Activated naive CD8-positive, alpha-beta T cell treated with anti-CD3 and anti-CD28 coated beads, Interleukin-2, amount 10 ng/mL, durations not matched to agents 7 days and 5 days (primary cell): ENCODE measurements around the gene NCK2. TPM values are rescaled to one million over a fixed set of nuclear protein-coding genes. Genes with fewer than 3 reads are reported as not detected.

Experiments
- ATAC-seq: fragments of 150-1000 bp; cut with Tn5 transposase; one replicate; pipeline ENCODE4 v1.10.0; 2021; ENCODE audit warnings: low read depth, moderate library complexity
- POLR2A ChIA-PET: fragments of 350-600 bp; sonication (Branson Sonifier 250); formaldehyde crosslinking; loops from one replicate; lab custom pipeline; 2021; ENCODE audit warnings: antibody characterized with exemption; lab: Charles Lee
- DNase-seq: peaks from one replicate; pipeline ENCODE4 v3.0.0; 2021
- H3K27ac Mint-ChIP-seq: one replicate; pipeline ENCODE4 v1.8.0; 2022; ENCODE audit warnings: mild to moderate bottlenecking, mixed read lengths
- H3K27me3 Mint-ChIP-seq: one replicate; pipeline ENCODE4 v1.8.0; 2022; ENCODE audit warnings: mild to moderate bottlenecking, moderate library complexity, mixed read lengths
- H3K36me3 Mint-ChIP-seq: one replicate; pipeline ENCODE4 v1.8.0; 2021; ENCODE audit warnings: mild to moderate bottlenecking, mixed read lengths
- H3K4me1 Mint-ChIP-seq: one replicate; pipeline ENCODE4 v1.8.0; 2021; ENCODE audit warnings: mixed read lengths
- H3K4me3 Mint-ChIP-seq: one replicate; pipeline ENCODE4 v1.8.0; 2022; ENCODE audit warnings: mild to moderate bottlenecking, moderate library complexity, mixed read lengths
- H3K9me3 Mint-ChIP-seq: one replicate; pipeline ENCODE4 v1.8.0; 2021; ENCODE audit warnings: mixed read lengths
- total RNA-seq, 2 experiments: library from RNA; stranded (reverse); gene quantifications; one replicate each; pipeline ENCODE4 v1.2.3, GENCODE V29; 2021

NCK2 gene
- total RNA-seq, 2 experiments from 2014 or later = 69.6 to 70.0 TPM

DNA sequence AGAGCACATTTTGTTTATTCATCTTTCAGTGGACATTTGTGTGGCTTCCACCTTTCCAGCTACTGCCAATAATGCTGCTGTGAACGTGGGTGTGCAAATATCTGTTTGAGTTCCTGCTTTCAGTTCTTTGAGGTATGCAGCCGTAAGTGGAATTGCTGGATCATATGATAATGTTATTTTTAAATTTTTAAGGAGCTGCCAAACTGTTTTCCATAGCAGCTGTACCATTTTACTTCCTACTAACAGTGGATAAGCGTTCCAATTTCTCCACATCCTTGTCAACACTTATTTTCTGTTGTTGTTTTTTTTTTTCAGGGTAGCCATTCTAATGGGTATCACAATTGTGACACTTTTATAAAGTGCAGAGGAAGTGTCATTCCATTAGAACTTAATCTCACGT is 162.5 kb downstream of the NCK2 start:
- Mint-ChIP-seq H3K27ac (no peak overlapping the region), H3K4me3 (no peak overlapping the region)

GRCh38 chr2:105909215-105909614 is 164.5 kb downstream of the NCK2 start:
- POLR2A ChIA-PET = no interaction called here
- peaks cover under 1% of the 10 kb centered on the region for H3K9me3 Mint-ChIP-seq
- peaks cover 4% of the 10 kb centered on the region for H3K4me1 Mint-ChIP-seq
- ATAC-seq (no peak), DNase-seq (no peak)
- H3K36me3 Mint-ChIP-seq = peaks cover 8% of the 10 kb centered on the region
- no peaks in the 10 kb centered on the region for H3K27me3 Mint-ChIP-seq
- H3K4me3 Mint-ChIP-seq = no peak overlapping the region
- H3K27ac Mint-ChIP-seq = no peak overlapping the region

More for the DNA sequence above, 162.5 kb downstream of the NCK2 start:
- no peak for DNase-seq
- Mint-ChIP-seq H3K9me3 (peaks cover 2% of the 10 kb centered on the region), H3K27me3 (no peaks in the 10 kb centered on the region), H3K36me3 (peaks cover 10% of the 10 kb centered on the region), H3K4me1 (peaks cover 4% of the 10 kb centered on the region)
- no peak for ATAC-seq
- POLR2A ChIA-PET = no interaction called here

DNA sequence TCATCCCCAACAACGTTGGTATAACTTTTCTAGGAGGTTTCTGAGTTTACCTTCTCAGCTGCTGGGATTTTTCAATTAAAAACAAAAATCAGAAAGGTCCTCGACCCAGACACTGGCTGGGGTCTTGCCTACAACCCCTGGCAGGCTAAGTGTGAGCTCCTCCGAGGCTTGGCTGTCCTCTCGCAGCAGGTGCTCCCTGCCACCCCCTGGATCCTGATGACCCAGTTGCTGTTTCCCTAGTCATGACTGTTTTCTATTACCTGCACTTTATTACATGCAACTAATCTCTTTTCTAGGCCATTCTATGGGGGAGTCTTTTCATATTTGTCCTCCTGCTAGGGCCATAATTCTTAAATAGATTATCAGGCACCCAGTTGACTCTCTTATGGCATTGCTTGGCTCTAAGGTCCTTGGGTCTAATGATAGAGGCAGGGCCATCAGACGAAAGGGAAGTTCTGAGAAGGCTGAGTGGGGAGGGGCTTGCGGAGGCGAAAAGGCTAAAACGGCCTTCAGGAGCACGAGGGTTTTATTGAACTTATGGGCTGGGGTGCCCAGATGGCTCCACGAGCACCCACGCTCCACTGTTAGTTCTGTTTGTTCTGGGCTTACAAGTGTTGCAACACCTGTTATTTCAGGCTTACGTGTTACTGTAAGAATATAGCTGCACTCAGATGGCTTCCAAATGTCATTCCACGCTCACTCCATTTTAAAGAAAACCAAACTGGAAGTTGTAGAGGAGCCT is 166.0 kb downstream of the NCK2 start:
- Mint-ChIP-seq H3K4me3 (no peak overlapping the region), H3K36me3 (peaks cover 11% of the 10 kb centered on the region), H3K4me1 (peaks cover 4% of the 10 kb centered on the region), H3K9me3 (peaks cover 5% of the 10 kb centered on the region), H3K27ac (no peak overlapping the region), H3K27me3 (no peaks in the 10 kb centered on the region)
- ATAC-seq = no peak
- no peak for DNase-seq
- POLR2A ChIA-PET = no interaction called here

- no peaks in the 10 kb centered on the region for H3K27me3 Mint-ChIP-seq
- H3K27ac Mint-ChIP-seq = no peak overlapping the region
- H3K4me3 Mint-ChIP-seq = no peak overlapping the region
- POLR2A ChIA-PET = no interaction called here
- H3K4me1 Mint-ChIP-seq = peaks cover 4% of the 10 kb centered on the region
- H3K9me3 Mint-ChIP-seq = peaks cover 5% of the 10 kb centered on the region
- H3K36me3 Mint-ChIP-seq = peaks cover 11% of the 10 kb centered on the region
- no peak for ATAC-seq
- DNase-seq = no peak
Observed at GRCh38 chr2:105911425-105911824, 166.7 kb downstream of the NCK2 start.

DNA sequence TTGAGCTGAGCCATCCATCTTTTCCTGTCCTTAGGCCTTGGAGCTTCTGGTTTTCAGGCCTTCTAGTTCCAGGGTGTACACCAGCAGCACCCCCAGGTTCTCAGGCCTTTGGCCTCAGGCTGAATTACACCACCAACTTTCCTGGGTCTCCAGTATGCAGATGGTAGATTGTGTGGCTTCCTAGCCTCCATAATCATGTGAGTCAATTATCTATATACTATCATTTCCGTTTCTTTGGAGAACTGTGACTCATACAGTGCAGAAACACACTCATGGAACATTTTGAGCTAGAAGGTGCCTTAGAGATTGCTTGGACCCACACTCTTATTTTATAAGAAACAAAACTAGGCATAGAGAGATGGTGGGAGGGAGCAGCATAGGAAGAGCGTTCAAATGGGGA is 167.4 kb downstream of the NCK2 start:
- H3K4me1 Mint-ChIP-seq = no peaks in the 10 kb centered on the region
- no peak overlapping the region for H3K4me3 Mint-ChIP-seq
- peaks cover 5% of the 10 kb centered on the region for H3K9me3 Mint-ChIP-seq
- H3K27ac Mint-ChIP-seq = no peak overlapping the region
- no peaks in the 10 kb centered on the region for H3K27me3 Mint-ChIP-seq
- no peak for DNase-seq
- H3K36me3 Mint-ChIP-seq = peaks cover 8% of the 10 kb centered on the region
- no peak for ATAC-seq
- POLR2A ChIA-PET = no interaction called here

DNA sequence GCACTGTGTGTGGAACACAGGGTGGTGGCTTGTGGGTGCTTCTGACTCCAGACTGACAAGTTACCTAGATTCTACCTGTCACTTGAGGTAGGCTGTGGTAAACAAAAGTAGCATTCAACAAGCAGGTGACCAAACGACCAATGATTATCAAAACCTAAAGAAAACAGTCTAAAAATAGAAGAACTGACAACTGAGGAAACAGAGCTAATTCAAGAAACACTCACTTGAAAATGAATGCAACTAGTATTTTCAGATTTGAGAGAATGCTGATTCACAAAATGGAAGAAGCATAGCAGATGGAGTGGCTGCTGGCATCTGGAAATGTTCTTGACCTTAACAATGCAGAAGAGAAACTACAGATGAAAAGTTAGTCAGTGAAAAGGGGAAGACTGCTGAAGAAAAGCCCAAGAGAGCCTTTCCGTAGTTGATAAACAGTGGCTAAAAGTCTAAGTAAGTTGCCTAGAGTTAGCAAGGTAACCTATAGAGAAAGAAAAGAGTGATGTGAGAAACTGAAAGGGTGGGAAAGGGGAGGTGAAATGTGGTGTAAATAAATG is 170.4 kb downstream of the NCK2 start:
- DNase-seq = no peak
- Mint-ChIP-seq H3K9me3 (peaks cover 5% of the 10 kb centered on the region), H3K4me1 (peaks cover 12% of the 10 kb centered on the region), H3K36me3 (peaks cover 6% of the 10 kb centered on the region), H3K27ac (no peak overlapping the region), H3K27me3 (no peaks in the 10 kb centered on the region), H3K4me3 (no peak overlapping the region)
- POLR2A ChIA-PET = no interaction called here
- no peak for ATAC-seq

GRCh38 chr2:105917226-105917625 is 172.5 kb downstream of the NCK2 start:
- ATAC-seq (no peak), DNase-seq (no peak)
- Mint-ChIP-seq H3K4me1 (peaks cover 14% of the 10 kb centered on the region), H3K9me3 (peaks cover 16% of the 10 kb centered on the region), H3K4me3 (no peak overlapping the region), H3K27me3 (no peaks in the 10 kb centered on the region), H3K27ac (no peak overlapping the region), H3K36me3 (peaks cover 14% of the 10 kb centered on the region)
- POLR2A ChIA-PET = interaction anchor here (1.1 kb wide), 1 partner anchor 10 kb away, joined by 4 read pairs; no protein-coding TSS in a partner anchor

DNA sequence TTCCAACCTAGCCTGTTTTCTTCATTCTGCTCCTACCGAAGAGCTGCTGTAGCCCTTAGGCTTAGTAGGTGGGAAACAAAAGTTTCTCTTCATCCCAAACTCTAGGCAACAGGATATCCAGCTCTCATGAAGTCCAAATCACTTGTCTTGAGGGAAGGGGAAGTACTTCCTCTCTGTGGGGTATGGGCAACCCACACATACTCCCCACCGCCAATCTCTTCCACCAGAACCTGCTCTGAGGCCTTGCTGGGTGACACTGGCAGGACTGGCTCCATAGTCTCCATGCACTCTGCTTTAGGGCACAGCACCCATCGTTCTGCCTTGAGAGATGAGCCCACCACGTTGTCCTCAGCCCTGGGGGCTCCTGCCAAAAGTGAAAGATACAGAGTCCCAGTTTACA is 173.0 kb downstream of the NCK2 start:
- Mint-ChIP-seq H3K4me3 (no peak overlapping the region), H3K9me3 (peaks cover 17% of the 10 kb centered on the region), H3K36me3 (peaks cover 15% of the 10 kb centered on the region), H3K27me3 (no peaks in the 10 kb centered on the region), H3K4me1 (peaks cover 14% of the 10 kb centered on the region), H3K27ac (peak overlapping the region; percentile 6)
- no peak for ATAC-seq
- DNase-seq = no peak
- POLR2A ChIA-PET = interaction anchor here (1.1 kb wide), 1 partner anchor 10 kb away, joined by 4 read pairs; no protein-coding TSS in a partner anchor

DNA sequence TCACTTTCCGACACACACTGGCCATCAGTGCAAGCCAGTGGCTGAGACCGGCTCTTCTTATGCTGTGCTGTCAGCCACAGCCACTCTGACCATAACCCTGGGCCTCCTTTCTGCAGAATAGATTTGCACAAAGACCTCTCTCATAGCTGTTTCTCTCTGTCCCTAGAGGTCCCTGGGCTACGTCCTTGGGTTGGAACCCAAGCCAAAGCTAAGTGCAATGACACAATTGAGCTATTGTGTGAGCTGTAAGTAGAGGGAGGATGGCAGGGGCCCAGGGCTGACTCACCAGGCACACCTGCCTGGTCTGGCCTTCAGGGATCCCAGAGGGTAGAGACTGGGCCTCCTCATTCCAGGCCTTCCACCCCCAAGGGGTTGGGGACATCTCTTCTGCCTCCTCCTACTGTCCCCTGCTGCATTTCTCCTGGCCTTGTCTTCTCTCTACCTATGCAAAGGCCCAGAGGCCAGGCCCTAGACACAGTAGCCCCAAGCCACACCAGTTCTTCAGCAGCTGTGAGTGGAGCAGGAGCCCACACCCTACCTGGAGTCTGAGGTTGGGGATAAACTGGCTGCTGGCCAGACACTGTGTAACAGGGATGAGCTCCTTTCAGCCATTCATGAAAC is 174.6 kb downstream of the NCK2 start:
- POLR2A ChIA-PET = interaction anchor here (1.4 kb wide), 1 partner anchor 8 kb away, joined by 3 read pairs; no protein-coding TSS in a partner anchor
- Mint-ChIP-seq H3K4me3 (no peak overlapping the region), H3K27ac (no peak overlapping the region), H3K9me3 (peaks cover 15% of the 10 kb centered on the region), H3K4me1 (peaks cover 14% of the 10 kb centered on the region), H3K36me3 (peaks cover 16% of the 10 kb centered on the region), H3K27me3 (no peaks in the 10 kb centered on the region)
- ATAC-seq (peak; percentile 10), DNase-seq (no peak)

GRCh38 chr2:105919826-105920225 is 175.1 kb downstream of the NCK2 start:
- no peak overlapping the region for H3K4me3 Mint-ChIP-seq
- POLR2A ChIA-PET = interaction anchor here (1.4 kb wide), 1 partner anchor 8 kb away, joined by 3 read pairs; no protein-coding TSS in a partner anchor
- H3K36me3 Mint-ChIP-seq = peaks cover 14% of the 10 kb centered on the region
- H3K4me1 Mint-ChIP-seq = peaks cover 16% of the 10 kb centered on the region
- DNase-seq (no peak), ATAC-seq (peak; percentile 30)
- H3K27me3 Mint-ChIP-seq = no peaks in the 10 kb centered on the region
- peaks cover 14% of the 10 kb centered on the region for H3K9me3 Mint-ChIP-seq
- H3K27ac Mint-ChIP-seq = no peak overlapping the region

GRCh38 chr2:105924271-105924670 is 179.6 kb downstream of the NCK2 start:
- peaks cover 14% of the 10 kb centered on the region for H3K36me3 Mint-ChIP-seq
- ATAC-seq = no peak
- peaks cover 12% of the 10 kb centered on the region for H3K9me3 Mint-ChIP-seq
- no peaks in the 10 kb centered on the region for H3K27me3 Mint-ChIP-seq
- no peak overlapping the region for H3K4me3 Mint-ChIP-seq
- H3K27ac Mint-ChIP-seq = peak overlapping the region; percentile 62
- H3K4me1 Mint-ChIP-seq = peaks cover 36% of the 10 kb centered on the region
- POLR2A ChIA-PET = interaction anchor here (1.1 kb wide), 1 partner anchor 127 kb away, joined by 3 read pairs; no protein-coding TSS in a partner anchor
- DNase-seq = no peak

DNA sequence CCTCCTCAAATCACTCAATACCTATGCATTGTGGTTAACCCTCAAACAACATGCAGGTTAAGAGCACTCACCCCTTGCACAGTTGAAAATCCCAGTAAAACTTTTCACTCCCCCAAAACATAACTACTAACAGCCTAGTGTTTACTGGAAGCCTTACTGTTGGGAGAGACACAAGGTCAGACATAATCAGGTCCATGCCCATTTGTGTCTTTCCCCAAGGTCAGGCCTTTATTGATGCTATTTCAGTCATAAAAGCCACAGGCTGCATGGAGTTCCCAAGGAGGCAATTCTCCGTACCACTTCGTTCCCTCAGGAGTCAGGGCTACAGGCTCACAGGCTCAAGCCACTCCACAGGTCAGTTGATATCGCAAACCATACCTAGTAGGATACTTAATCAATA is 180.2 kb downstream of the NCK2 start:
- H3K36me3 Mint-ChIP-seq = peaks cover 14% of the 10 kb centered on the region
- H3K4me3 Mint-ChIP-seq = no peak overlapping the region
- DNase-seq (no peak), ATAC-seq (no peak)
- no peaks in the 10 kb centered on the region for H3K27me3 Mint-ChIP-seq
- POLR2A ChIA-PET = interaction anchor here (1.1 kb wide), 1 partner anchor 128 kb away, joined by 3 read pairs; no protein-coding TSS in a partner anchor
- peaks cover 40% of the 10 kb centered on the region for H3K4me1 Mint-ChIP-seq
- peaks cover 12% of the 10 kb centered on the region for H3K9me3 Mint-ChIP-seq
- no peak overlapping the region for H3K27ac Mint-ChIP-seq

DNA sequence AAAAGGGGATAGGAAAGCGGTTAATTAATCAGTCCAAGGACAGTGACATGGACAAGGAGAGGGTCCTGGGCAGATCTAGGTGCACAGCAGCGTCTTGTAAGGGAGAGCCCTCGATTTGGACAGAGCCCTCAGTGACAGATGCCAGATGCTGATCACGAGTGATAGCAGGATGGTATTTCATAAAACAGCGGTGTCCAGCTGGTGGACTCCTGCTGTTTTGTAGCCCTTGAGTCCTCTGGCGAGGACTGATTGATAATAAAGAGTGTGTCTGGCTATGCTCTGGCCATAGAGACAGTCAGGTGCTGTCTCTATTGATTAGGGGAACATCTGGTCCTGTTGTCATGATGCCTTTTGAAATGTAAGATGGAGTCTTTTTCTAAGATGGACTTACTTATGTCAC is 180.7 kb downstream of the NCK2 start:
- DNase-seq = no peak
- no peak overlapping the region for H3K4me3 Mint-ChIP-seq
- peaks cover 11% of the 10 kb centered on the region for H3K9me3 Mint-ChIP-seq
- H3K27ac Mint-ChIP-seq = no peak overlapping the region
- H3K27me3 Mint-ChIP-seq = no peaks in the 10 kb centered on the region
- ATAC-seq = no peak
- POLR2A ChIA-PET = no interaction called here
- H3K36me3 Mint-ChIP-seq = peaks cover 13% of the 10 kb centered on the region
- H3K4me1 Mint-ChIP-seq = peaks cover 43% of the 10 kb centered on the region
